Gastrocnemius medialis (tissue), 4 donors: Measurements from ENCODE around the gene KLKB1. TPM values are rescaled to one million over a fixed set of nuclear protein-coding genes. Genes with fewer than 3 reads are reported as not detected.
"Not testable (repeated sequence)": the region's sequence is repeated elsewhere in the genome, so short reads cannot be mapped to it uniquely, and the experiment has no call there.

ENCODE experiments used
- ATAC-seq, 2 donors: fragments of 150-250 bp; one replicate each; pipeline ENCODE4 v1.9.1; 2016
- DNase-seq, 2 donors: peaks; one replicate each; pipeline ENCODE4 v3.0.0-alpha.2; 2019
- H3K27ac ChIP-seq, 4 donors: fragments of 200-600 bp; sonication (generic); 1 replicate in 1 of 4; 2 replicates in 3 of 4; pipeline ENCODE4 v1.5.1; 2016 to 2018; ENCODE audit warnings: mild to moderate bottlenecking in 2 of 4, moderate library complexity in 1 of 4
- H3K27me3 ChIP-seq, 3 donors: fragments of 200-600 bp; sonication (generic) in 2 of 3; 1 replicate in 1 of 3; 2 replicates in 2 of 3; pipeline versions ENCODE4 v1.5.1 to v1.6.0; 2016 to 2019; ENCODE audit warnings: mild to moderate bottlenecking in 1 of 3, moderate library complexity in 1 of 3
- H3K36me3 ChIP-seq, 2 donors: fragments of 200-600 bp; sonication (generic) in 1 of 2; one replicate each; pipeline ENCODE4 v1.5.1; 2017 to 2018
- H3K4me1 ChIP-seq, 2 donors: fragments of 200-600 bp; sonication (generic) in 1 of 2; one replicate each; pipeline ENCODE4 v1.5.1; 2016 to 2017; ENCODE audit warnings: mild to moderate bottlenecking in 2 of 2
- H3K4me3 ChIP-seq, 4 donors: fragments of 200-600 bp; sonication (generic) in 3 of 4; 1 replicate in 1 of 4; 2 replicates in 3 of 4; pipeline ENCODE4 v1.5.1; 2016 to 2019; ENCODE audit warnings: mild to moderate bottlenecking in 2 of 4
- H3K9me3 ChIP-seq, 3 donors: fragments of 200-600 bp; sonication (generic) in 2 of 3; 1 replicate in 1 of 3; 2 replicates in 2 of 3; pipeline ENCODE4 v1.5.1; 2016 to 2019
- POLR2A ChIP-seq, 2 donors: fragments of 450-650 bp; IDR thresholded peaks; one replicate each; pipeline ENCODE4 v1.6.1; 2017; ENCODE audit warnings: antibody characterized with exemption in 2 of 2, mild to moderate bottlenecking in 2 of 2, moderate library complexity in 2 of 2
- in situ Hi-C, 4 donors: fragments of 200-750 bp; cut with MboI; loops; one replicate each; pipeline versions ENCODE4 v1.15.0 to v1.8.0; 2017; ENCODE audit warnings: low sequenced_read_pairs in 4 of 4
- intact Hi-C: fragments of 100-400 bp; cut with DNase I; formaldehyde crosslinking; loops from one replicate; pipeline ENCODE4 v1.15.1; 2023; ENCODE audit warnings: low total_unique reads
- total RNA-seq, 4 donors: library from RNA; depleted of rRNA; stranded (reverse); fragments of >200 nt; gene quantifications; one replicate each; pipeline versions ENCODE4 v1.1.0 to v1.2.3, GENCODE V29; 2016
- TF ChIP-seq, protein P1 (sequence below), 5 experiments: fragments of 450-650 bp in 3 of 5; fragments of 200-600 bp in 2 of 5; sonication (generic) in 2 of 5; IDR thresholded peaks in 4 of 5; conservative IDR thresholded peaks in 1 of 5; 1 replicate in 4 of 5; 2 replicates in 1 of 5; pipeline ENCODE4 v1.5.1; 2016 to 2019; ENCODE audit warnings: antibody characterized with exemption in 5 of 5, mild to moderate bottlenecking in 3 of 5, moderate library complexity in 3 of 5

Gene KLKB1
- total RNA-seq, 4 donors from 2014 or later: 0.20 to 0.40 TPM; not detected in 2

DNA sequence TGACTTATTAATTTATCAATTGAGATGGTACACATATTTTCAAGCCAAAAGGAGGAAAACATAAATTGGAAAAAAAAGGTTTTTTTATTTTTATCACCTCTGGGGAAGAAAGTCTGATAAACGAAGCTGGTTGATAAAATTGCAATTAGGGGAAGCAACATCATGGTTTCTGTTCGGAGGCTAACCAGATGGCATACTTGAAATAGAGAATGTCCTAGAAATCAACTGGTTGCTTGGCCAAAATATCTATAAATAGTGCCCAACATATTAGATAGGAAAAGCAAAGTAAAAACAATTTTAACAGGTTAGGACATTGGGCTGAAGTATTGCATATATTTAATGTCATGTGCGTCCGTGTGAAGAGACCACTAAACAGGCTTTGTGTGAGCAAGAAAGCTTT is 14.3 kb downstream of the KLKB1 start:
- Histone ChIP-seq H3K27ac (no peak overlapping the region), H3K4me1 (no peaks in the 10 kb centered on the region), H3K36me3 (no peaks in the 10 kb centered on the region), H3K27me3 (no peaks in the 10 kb centered on the region), H3K9me3 (no peaks in the 10 kb centered on the region), H3K4me3 (no peak overlapping the region)
- intact Hi-C loops: no loop called here
- in situ Hi-C loops: no loop called here
- DNase-seq (no peak), ATAC-seq (no peak)
- TF ChIP-seq, protein P1, sequence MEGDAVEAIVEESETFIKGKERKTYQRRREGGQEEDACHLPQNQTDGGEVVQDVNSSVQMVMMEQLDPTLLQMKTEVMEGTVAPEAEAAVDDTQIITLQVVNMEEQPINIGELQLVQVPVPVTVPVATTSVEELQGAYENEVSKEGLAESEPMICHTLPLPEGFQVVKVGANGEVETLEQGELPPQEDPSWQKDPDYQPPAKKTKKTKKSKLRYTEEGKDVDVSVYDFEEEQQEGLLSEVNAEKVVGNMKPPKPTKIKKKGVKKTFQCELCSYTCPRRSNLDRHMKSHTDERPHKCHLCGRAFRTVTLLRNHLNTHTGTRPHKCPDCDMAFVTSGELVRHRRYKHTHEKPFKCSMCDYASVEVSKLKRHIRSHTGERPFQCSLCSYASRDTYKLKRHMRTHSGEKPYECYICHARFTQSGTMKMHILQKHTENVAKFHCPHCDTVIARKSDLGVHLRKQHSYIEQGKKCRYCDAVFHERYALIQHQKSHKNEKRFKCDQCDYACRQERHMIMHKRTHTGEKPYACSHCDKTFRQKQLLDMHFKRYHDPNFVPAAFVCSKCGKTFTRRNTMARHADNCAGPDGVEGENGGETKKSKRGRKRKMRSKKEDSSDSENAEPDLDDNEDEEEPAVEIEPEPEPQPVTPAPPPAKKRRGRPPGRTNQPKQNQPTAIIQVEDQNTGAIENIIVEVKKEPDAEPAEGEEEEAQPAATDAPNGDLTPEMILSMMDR (IDR thresholded peaks at IDR 0.05 in 4 of 5, conservative IDR thresholded peaks at IDR 0.05 in 1 of 5): no peak
- no peak for TF ChIP-seq POLR2A (IDR thresholded peaks at IDR 0.05)

DNA sequence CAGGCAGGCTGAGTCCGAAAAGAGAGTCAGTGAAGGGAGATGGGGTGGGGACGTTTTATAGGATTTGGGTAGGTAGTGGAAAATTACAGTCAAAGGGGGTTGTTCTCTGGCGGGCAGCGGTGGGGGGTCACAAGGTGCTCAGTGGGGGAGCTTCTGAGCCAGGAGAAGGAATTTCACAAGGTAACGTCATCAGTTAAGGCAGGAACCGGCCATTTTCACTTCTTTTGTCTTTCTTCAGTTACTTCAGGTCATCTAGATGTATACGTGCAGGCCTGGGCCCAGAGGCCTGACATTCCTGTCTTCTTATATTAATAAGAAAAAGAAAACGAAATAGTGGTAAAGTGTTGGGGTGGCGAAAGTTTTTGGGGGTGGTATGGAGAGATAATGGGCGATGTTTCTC is 14.7 kb downstream of the KLKB1 start:
- H3K36me3 ChIP-seq, in situ Hi-C loops, ATAC-seq, H3K27ac ChIP-seq, DNase-seq, H3K9me3 ChIP-seq, H3K27me3 ChIP-seq, intact Hi-C loops, H3K4me3 ChIP-seq, H3K4me1 ChIP-seq: not testable (repeated sequence)

DNA sequence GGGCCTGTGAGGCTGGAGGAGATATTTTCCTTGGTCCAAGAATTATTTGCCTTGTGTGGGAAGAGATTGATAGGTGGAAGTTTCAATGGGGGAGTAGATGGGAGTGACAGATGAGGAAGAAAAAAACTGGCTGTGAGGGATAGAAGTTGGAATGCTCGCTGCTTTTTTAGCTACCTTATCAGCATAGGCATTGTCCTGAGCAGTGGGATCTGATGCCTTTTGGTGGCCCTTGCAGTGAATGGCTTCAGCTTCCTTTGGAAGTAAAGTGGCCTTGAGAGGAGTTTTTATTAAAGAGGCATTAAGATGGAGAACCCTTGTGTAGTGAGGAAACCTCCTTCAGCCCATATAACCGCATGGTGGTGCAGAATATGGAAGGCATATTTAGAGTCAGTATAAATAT is 16.0 kb downstream of the KLKB1 start:
- no peaks in the 10 kb centered on the region for H3K27me3 ChIP-seq
- DNase-seq (no peak), ATAC-seq (no peak)
- H3K4me3 ChIP-seq: no peak overlapping the region
- in situ Hi-C loops: no loop called here
- no peaks in the 10 kb centered on the region for H3K4me1 ChIP-seq
- no peak overlapping the region for H3K27ac ChIP-seq
- H3K36me3 ChIP-seq: no peaks in the 10 kb centered on the region
- no peak for TF ChIP-seq POLR2A (IDR thresholded peaks at IDR 0.05)
- TF ChIP-seq, protein P1 (IDR thresholded peaks at IDR 0.05 in 4 of 5, conservative IDR thresholded peaks at IDR 0.05 in 1 of 5): no peak
- no peaks in the 10 kb centered on the region for H3K9me3 ChIP-seq
- intact Hi-C loops: no loop called here

DNA sequence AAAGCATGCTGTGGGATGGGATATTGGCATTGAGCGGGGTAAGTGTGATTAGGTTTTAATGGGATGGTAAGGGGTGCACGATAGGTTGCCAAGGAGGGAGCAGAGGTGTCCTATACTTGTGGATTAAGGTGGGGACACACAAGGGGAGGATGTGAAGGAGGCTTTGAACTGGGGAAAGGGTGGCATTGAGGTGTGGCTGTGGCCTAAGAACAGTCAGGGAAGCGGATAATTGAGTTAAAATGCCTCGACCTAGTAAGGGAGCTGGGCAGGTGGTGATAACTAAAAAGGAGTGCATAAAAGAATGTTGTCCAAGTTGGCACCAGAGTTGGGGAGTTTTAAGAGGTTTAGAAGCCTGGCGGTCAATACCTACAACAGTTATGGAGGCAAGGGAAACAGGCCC is 17.5 kb downstream of the KLKB1 start:
- no peak overlapping the region for H3K4me3 ChIP-seq
- DNase-seq (no peak), ATAC-seq (no peak)
- no peak for TF ChIP-seq POLR2A (IDR thresholded peaks at IDR 0.05)
- TF ChIP-seq, protein P1 (IDR thresholded peaks at IDR 0.05 in 4 of 5, conservative IDR thresholded peaks at IDR 0.05 in 1 of 5): no peak
- H3K4me1 ChIP-seq: no peaks in the 10 kb centered on the region
- H3K36me3 ChIP-seq: no peaks in the 10 kb centered on the region
- intact Hi-C loops (no loop called here), in situ Hi-C loops (no loop called here)
- H3K27ac ChIP-seq: no peak overlapping the region
- H3K9me3 ChIP-seq: no peaks in the 10 kb centered on the region
- no peaks in the 10 kb centered on the region for H3K27me3 ChIP-seq

DNA sequence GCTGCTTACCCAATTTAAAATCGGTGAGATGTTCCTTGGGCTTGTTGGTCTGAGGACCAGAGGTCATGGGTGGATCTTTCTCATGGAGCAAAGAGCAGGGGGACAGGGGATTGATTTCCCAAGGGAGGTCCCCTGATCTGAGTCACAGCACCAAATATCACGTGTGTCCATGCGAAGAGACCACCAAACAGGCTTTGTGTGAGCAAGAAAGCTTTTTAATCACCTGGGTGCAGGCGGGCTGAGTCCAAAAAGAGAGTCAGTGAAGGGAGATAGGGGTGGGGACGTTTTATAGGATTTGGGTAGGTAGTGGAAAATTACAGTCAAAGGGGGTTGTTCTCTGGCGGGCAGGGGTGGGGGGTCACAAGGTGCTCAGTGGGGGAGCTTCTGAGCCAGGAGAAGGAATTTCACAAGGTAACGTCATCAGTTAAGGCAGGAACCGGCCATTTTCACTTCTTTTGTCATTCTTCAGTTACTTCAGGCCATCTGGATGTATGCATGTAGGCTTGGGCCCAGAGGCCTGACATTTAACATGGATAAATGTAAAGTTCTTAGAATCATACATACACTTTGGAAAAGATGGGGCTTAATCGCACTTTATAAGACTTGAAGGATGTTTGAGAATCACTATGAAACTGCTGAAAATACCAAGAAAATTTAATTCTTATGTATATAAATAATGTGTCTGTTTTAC is 19.9 kb downstream of the KLKB1 start:
- H3K27ac ChIP-seq, H3K27me3 ChIP-seq, in situ Hi-C loops, H3K36me3 ChIP-seq, H3K4me1 ChIP-seq, DNase-seq, H3K4me3 ChIP-seq, ATAC-seq, intact Hi-C loops, H3K9me3 ChIP-seq: not testable (repeated sequence)

DNA sequence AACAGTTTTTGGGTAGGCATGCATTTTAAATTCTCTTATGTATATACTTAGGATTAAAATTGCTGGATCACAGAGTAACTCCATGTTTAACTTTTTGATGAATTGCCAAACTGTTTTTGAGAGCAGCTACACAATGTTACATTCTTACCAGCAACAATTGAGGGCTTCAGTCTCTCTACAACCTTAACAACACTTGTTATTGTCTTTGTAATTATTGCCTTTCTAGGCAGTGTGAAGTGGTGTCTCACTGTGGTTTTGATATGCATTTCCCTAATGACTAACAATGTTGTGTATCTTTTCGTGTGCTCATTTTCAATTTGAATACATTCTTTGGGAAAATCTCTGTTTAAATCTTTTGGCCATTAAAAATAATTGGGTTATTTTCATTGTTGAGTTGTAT is 21.3 kb downstream of the KLKB1 start:
- DNase-seq: no peak
- Histone ChIP-seq H3K4me1 (no peaks in the 10 kb centered on the region), H3K36me3 (no peaks in the 10 kb centered on the region), H3K27me3 (no peaks in the 10 kb centered on the region), H3K27ac (no peak overlapping the region), H3K4me3 (no peak overlapping the region), H3K9me3 (no peaks in the 10 kb centered on the region)
- TF ChIP-seq POLR2A (IDR thresholded peaks at IDR 0.05): no peak
- TF ChIP-seq, protein P1 (IDR thresholded peaks at IDR 0.05 in 4 of 5, conservative IDR thresholded peaks at IDR 0.05 in 1 of 5): no peak
- intact Hi-C loops: no loop called here
- ATAC-seq: no peak
- in situ Hi-C loops: no loop called here
